ENCODE measurements around the gene TROAP.

Gene TROAP

GRCh38 chr12:49362077-49362476 is 39.0 kb downstream of the TROAP start:
- DNase-seq (ENCODE audit: low read depth, low spot score): no peak
- CTCF ChIA-PET: interaction anchor here (1.2 to 26.7 kb wide), 7 partner anchors 10 to 219 kb away, joined by 4 to 1125 read pairs (median 19); partner anchors contain the start of gene DNAJC22
- POLR2A ChIA-PET: no interaction called here
- H3K4me3 ChIP-seq (ENCODE audit: low read depth, low read length): no peak overlapping the region
- no peak for TF ChIP-seq CTCF (IDR thresholded peaks at IDR 0.05; ENCODE audit: insufficient read depth, low read length, missing control alignments)

- no peak for TF ChIP-seq CTCF (IDR thresholded peaks at IDR 0.05; ENCODE audit: insufficient read depth, low read length, missing control alignments)
- CTCF ChIA-PET: interaction anchor here (1.0 to 26.7 kb wide), 7 partner anchors 8 to 216 kb away, joined by 3 to 1125 read pairs (median 8); partner anchors contain the start of gene DNAJC22
- H3K4me3 ChIP-seq (ENCODE audit: low read depth, low read length): no peak overlapping the region
- POLR2A ChIA-PET: no interaction called here
- no peak for DNase-seq (ENCODE audit: low read depth, low spot score)
Observed at GRCh38 chr12:49364989-49365388, 41.9 kb downstream of the TROAP start.

- ChIA-PET CTCF (interaction anchor here (1.0 to 26.7 kb wide), 9 partner anchors 8 to 215 kb away, joined by 3 to 1125 read pairs (median 7); partner anchors contain the start of gene DNAJC22), POLR2A (interaction anchor here (0.6 to 0.7 kb wide), 2 partner anchors 125 to 143 kb away, joined by 3 read pairs; no protein-coding TSS in a partner anchor)
- no peak overlapping the region for H3K4me3 ChIP-seq (ENCODE audit: low read depth, low read length)
- DNase-seq (ENCODE audit: low read depth, low spot score): no peak
- TF ChIP-seq CTCF (IDR thresholded peaks at IDR 0.05; ENCODE audit: insufficient read depth, low read length, missing control alignments): no peak
Observed at GRCh38 chr12:49365542-49365941, 42.5 kb downstream of the TROAP start.

GRCh38 chr12:49366096-49366651 is 43.1 kb downstream of the TROAP start:
- no peak for TF ChIP-seq CTCF (IDR thresholded peaks at IDR 0.05; ENCODE audit: insufficient read depth, low read length, missing control alignments)
- ChIA-PET CTCF (interaction anchor here (0.9 to 26.7 kb wide), 15 partner anchors 9 to 215 kb away, joined by 3 to 1125 read pairs (median 5); partner anchors contain the start of genes C1QL4 and DNAJC22), POLR2A (interaction anchor here (0.7 to 1.5 kb wide), 6 partner anchors 8 to 162 kb away, joined by 3 to 16 read pairs (median 4); no protein-coding TSS in a partner anchor)
- DNase-seq (ENCODE audit: low read depth, low spot score): no peak
- peak overlapping the region; percentile 87 for H3K4me3 ChIP-seq (ENCODE audit: low read depth, low read length)

- ChIA-PET CTCF (interaction anchor here (0.9 to 26.7 kb wide), 15 partner anchors 10 to 214 kb away, joined by 3 to 1125 read pairs (median 6); partner anchors contain the start of gene C1QL4), POLR2A (interaction anchor here (0.6 to 2.2 kb wide), 14 partner anchors 8 to 263 kb away, joined by 3 to 16 read pairs (median 4); partner anchors contain the start of gene PRPF40B)
- peak overlapping the region; percentile 87 for H3K4me3 ChIP-seq (ENCODE audit: low read depth, low read length)
- DNase-seq (ENCODE audit: low read depth, low spot score): peak; percentile 33
- peak; percentile 34 for TF ChIP-seq CTCF (IDR thresholded peaks at IDR 0.05; ENCODE audit: insufficient read depth, low read length, missing control alignments)
Observed at GRCh38 chr12:49366652-49367380, 43.8 kb downstream of the TROAP start.

All from AG04449 (cell line).